Activated CD8-positive, alpha-beta T cell treated with anti-CD3 and anti-CD28 coated beads, Interleukin-2, amount 10 ng/mL, durations not matched to agents 7 days and 5 days (primary cell): ENCODE measurements around the gene TMEM181. TPM values are rescaled to one million over a fixed set of nuclear protein-coding genes. Genes with fewer than 3 reads are reported as not detected.
"Not testable (repeated sequence)": the region's sequence is repeated elsewhere in the genome, so short reads cannot be mapped to it uniquely, and the experiment has no call there.

ENCODE experiments used
- ATAC-seq: fragments of 150-1000 bp; cut with Tn5 transposase; one replicate; pipeline ENCODE4 v1.10.0; 2021; ENCODE audit warnings: moderate library complexity
- CTCF ChIA-PET: fragments of 350-600 bp; sonication (Branson Sonifier 250); formaldehyde crosslinking; loops from one replicate; lab custom pipeline; 2021; ENCODE audit warnings: antibody characterized with exemption; lab: Charles Lee
- POLR2A ChIA-PET: fragments of 350-600 bp; sonication (Branson Sonifier 250); formaldehyde crosslinking; loops from one replicate; lab custom pipeline; 2021; ENCODE audit warnings: antibody characterized with exemption; lab: Charles Lee
- DNase-seq: peaks from one replicate; pipeline ENCODE4 v3.0.0-alpha.2; 2020
- H3K27ac Mint-ChIP-seq: one replicate; pipeline ENCODE4 v1.8.0; 2021; ENCODE audit warnings: mild to moderate bottlenecking, mixed read lengths
- H3K27me3 Mint-ChIP-seq: one replicate; pipeline ENCODE4 v1.8.0; 2021; ENCODE audit warnings: low read depth, mixed read lengths
- H3K36me3 Mint-ChIP-seq: one replicate; pipeline ENCODE4 v1.8.0; 2021; ENCODE audit warnings: low read depth, mixed read lengths
- H3K4me1 Mint-ChIP-seq: one replicate; pipeline ENCODE4 v1.8.0; 2021; ENCODE audit warnings: low read depth, mixed read lengths
- H3K4me3 Mint-ChIP-seq: one replicate; pipeline ENCODE4 v1.8.0; 2021; ENCODE audit warnings: mild to moderate bottlenecking, mixed read lengths
- H3K9me3 Mint-ChIP-seq: one replicate; pipeline ENCODE4 v1.8.0; 2022; ENCODE audit warnings: mixed read lengths; ENCODE audit not compliant: insufficient read depth
- total RNA-seq, 2 experiments: library from RNA; stranded (reverse); gene quantifications; one replicate each; pipeline ENCODE4 v1.2.3, GENCODE V29; 2021

TMEM181 gene
- total RNA-seq, 2 experiments from 2014 or later, result 15.0 to 15.2 TPM

DNA sequence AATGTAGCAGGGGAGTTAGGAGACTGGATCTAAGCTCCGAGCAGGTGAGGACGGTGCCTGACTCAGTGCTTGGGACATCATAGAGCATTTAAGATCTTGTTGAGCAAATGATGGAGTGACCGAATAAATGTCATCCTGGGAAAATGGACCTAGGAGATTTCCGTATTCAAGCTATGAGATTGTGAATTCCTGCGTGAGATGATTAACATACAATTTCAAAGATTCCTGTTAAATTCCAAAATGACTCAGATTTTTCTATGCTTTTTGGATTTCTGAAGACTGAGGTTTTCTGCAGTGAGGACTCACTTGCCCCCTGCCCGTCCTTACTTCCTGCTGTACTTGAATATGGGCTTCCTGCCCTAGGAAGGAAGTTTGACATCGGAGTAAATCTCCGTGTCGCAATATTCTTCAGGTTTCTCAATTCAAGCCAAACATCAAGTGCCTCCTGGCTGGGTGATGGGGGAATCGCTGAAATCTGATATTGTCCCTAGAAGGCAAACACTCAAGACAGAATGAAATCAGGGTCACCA lies 95.1 kb downstream of the TMEM181 start:
- Mint-ChIP-seq H3K36me3 (peaks cover 55% of the 10 kb centered on the region), H3K27me3 (no peaks in the 10 kb centered on the region), H3K27ac (peak overlapping the region; percentile 98), H3K4me1 (peaks cover 72% of the 10 kb centered on the region), H3K9me3 (no peaks in the 10 kb centered on the region), H3K4me3 (peak overlapping the region; percentile 73)
- ATAC-seq, result no peak
- CTCF ChIA-PET, result interaction anchor here (0.8 to 1.4 kb wide), 5 partner anchors 10 to 434 kb away, joined by 3 to 7 read pairs (median 3); partner anchors contain the start of gene DYNLT1
- DNase-seq, result no peak
- POLR2A ChIA-PET, result interaction anchor here (1.4 kb wide), 1 partner anchor 11 kb away, joined by 4 read pairs; the partner anchor contains the start of gene DYNLT1

GRCh38 chr6:158655569-158656450 lies 95.9 kb downstream of the TMEM181 start:
- no peak for ATAC-seq
- Mint-ChIP-seq H3K4me1 (peaks cover 80% of the 10 kb centered on the region), H3K9me3 (no peaks in the 10 kb centered on the region), H3K27ac (peak overlapping the region; percentile 98), H3K27me3 (no peaks in the 10 kb centered on the region), H3K36me3 (peaks cover 62% of the 10 kb centered on the region), H3K4me3 (peak overlapping the region; percentile 73)
- DNase-seq, result no peak
- ChIA-PET POLR2A (interaction anchor here (1.4 kb wide), 1 partner anchor 11 kb away, joined by 4 read pairs; the partner anchor contains the start of gene DYNLT1), CTCF (interaction anchor here (1.0 to 1.4 kb wide), 3 partner anchors 16 to 36 kb away, joined by 3 to 7 read pairs (median 3); no protein-coding TSS in a partner anchor)

DNA sequence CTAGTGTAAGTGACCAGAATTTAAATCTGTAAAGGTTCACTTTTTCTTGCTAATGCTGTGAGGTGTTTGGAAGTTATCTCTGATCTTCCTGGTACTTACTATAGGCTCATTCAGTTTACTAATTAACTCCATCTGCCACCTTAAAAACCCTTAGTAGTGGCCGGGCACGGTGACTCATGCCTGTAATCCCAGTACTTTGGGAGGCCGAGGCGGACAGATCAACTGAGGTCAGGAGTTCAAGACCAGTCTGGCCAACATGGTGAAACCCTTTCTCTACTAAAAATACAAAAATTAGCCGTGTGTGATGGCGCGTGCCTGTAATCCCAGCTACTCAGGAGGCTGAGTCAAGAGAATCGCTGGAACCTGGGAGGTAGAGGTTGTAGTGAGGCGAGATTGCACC lies 97.1 kb downstream of the TMEM181 start:
- ATAC-seq, H3K27me3 Mint-ChIP-seq, CTCF ChIA-PET, DNase-seq, H3K9me3 Mint-ChIP-seq, POLR2A ChIA-PET, H3K4me3 Mint-ChIP-seq: not testable (repeated sequence)
- Mint-ChIP-seq H3K36me3 (peaks cover 63% of the 10 kb centered on the region), H3K4me1 (peaks cover 77% of the 10 kb centered on the region), H3K27ac (peak overlapping the region; percentile 9)

GRCh38 chr6:158660333-158660754 lies 100.5 kb downstream of the TMEM181 start:
- Mint-ChIP-seq H3K4me1 (peaks cover 62% of the 10 kb centered on the region), H3K9me3 (no peaks in the 10 kb centered on the region), H3K4me3 (no peak overlapping the region), H3K36me3 (peaks cover 65% of the 10 kb centered on the region), H3K27me3 (no peaks in the 10 kb centered on the region), H3K27ac (peak overlapping the region; percentile 60)
- DNase-seq (peak; percentile 66), ATAC-seq (peak; percentile 69)
- ChIA-PET CTCF (interaction anchor here (0.6 to 7.1 kb wide), 21 partner anchors 9 to 1086 kb away, joined by 3 to 154 read pairs (median 5); partner anchors contain the start of genes DYNLT1 and SYTL3), POLR2A (interaction anchor here (2.5 to 2.7 kb wide), 2 partner anchors 11 to 16 kb away, joined by 13 to 19 read pairs; partner anchors contain the start of genes DYNLT1 and SYTL3)

DNA sequence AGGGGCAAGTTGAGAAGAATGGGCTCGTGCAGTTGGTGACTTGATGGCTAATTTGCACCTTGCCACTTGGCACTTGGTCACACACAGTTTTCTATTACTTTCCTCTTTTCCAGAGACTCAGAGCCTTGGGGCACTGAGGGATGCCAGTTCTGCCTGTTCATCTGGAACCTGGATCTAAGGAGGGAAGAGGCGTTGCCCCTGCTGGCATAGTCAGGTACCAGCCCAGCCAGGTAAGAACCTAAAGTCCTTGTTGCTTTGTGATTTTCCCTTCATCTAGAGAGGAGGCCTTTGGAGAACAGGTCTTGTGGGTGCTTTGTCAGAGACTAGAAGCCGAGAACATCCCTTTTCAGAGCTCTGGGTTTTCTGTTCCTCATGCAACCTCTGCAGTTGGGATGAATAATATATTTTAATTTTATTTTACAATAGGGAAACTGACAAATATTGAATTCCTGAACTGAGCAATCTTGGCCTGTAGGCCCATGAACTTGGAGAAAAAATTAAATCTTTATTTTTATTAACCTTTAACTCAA lies 101.3 kb downstream of the TMEM181 start:
- H3K27me3 Mint-ChIP-seq, result no peaks in the 10 kb centered on the region
- DNase-seq (no peak), ATAC-seq (no peak)
- no peak overlapping the region for H3K27ac Mint-ChIP-seq
- CTCF ChIA-PET, result interaction anchor here (0.7 to 7.1 kb wide), 10 partner anchors 10 to 473 kb away, joined by 3 to 154 read pairs (median 6); partner anchors contain the start of genes DYNLT1 and SYTL3
- no peak overlapping the region for H3K4me3 Mint-ChIP-seq
- peaks cover 60% of the 10 kb centered on the region for H3K36me3 Mint-ChIP-seq
- no peaks in the 10 kb centered on the region for H3K9me3 Mint-ChIP-seq
- POLR2A ChIA-PET, result interaction anchor here (0.7 kb wide), 1 partner anchor 289 kb away, joined by 3 read pairs; no protein-coding TSS in a partner anchor
- peaks cover 53% of the 10 kb centered on the region for H3K4me1 Mint-ChIP-seq

DNA sequence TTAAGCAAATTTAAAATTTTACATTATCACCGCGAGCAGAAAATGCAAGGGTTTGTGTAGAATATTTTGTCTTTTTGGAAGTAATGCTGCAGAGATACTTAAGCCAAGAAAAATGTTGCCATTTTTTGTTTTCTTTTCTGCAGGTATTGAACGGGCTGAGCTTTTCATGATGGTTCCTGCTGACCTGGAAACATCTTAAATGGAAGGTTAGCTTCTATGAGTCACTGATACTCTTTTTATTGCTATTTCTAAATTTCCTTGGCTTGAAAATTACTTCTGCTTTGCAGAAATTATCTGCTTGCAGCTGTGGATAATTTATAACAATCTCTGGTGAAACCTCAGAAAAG lies 102.7 kb downstream of the TMEM181 start:
- POLR2A ChIA-PET, result interaction anchor here (1.0 to 2.4 kb wide), 4 partner anchors 10 to 34 kb away, joined by 3 to 8 read pairs (median 4); partner anchors contain the start of gene DYNLT1
- peaks cover 46% of the 10 kb centered on the region for H3K4me1 Mint-ChIP-seq
- H3K27ac Mint-ChIP-seq, result no peak overlapping the region
- DNase-seq (no peak), ATAC-seq (no peak)
- CTCF ChIA-PET, result interaction anchor here (0.8 to 7.1 kb wide), 8 partner anchors 11 to 56 kb away, joined by 3 to 154 read pairs (median 4); partner anchors contain the start of genes DYNLT1 and SYTL3
- H3K4me3 Mint-ChIP-seq, result no peak overlapping the region
- H3K9me3 Mint-ChIP-seq, result no peaks in the 10 kb centered on the region
- peaks cover 64% of the 10 kb centered on the region for H3K36me3 Mint-ChIP-seq
- no peaks in the 10 kb centered on the region for H3K27me3 Mint-ChIP-seq

GRCh38 chr6:158662954-158663624 lies 103.2 kb downstream of the TMEM181 start:
- ChIA-PET POLR2A (interaction anchor here (0.8 to 2.4 kb wide), 5 partner anchors 11 to 34 kb away, joined by 3 to 8 read pairs (median 4); partner anchors contain the start of gene DYNLT1), CTCF (interaction anchor here (0.8 to 7.1 kb wide), 7 partner anchors 10 to 41 kb away, joined by 3 to 154 read pairs (median 3); partner anchors contain the start of genes DYNLT1 and SYTL3)
- Mint-ChIP-seq H3K36me3 (peaks cover 66% of the 10 kb centered on the region), H3K4me3 (peak overlapping the region; percentile 36), H3K27me3 (no peaks in the 10 kb centered on the region), H3K27ac (peak overlapping the region; percentile 41), H3K4me1 (peaks cover 46% of the 10 kb centered on the region), H3K9me3 (no peaks in the 10 kb centered on the region)
- DNase-seq, result no peak
- ATAC-seq, result no peak

- no peak overlapping the region for H3K4me3 Mint-ChIP-seq
- no peaks in the 10 kb centered on the region for H3K27me3 Mint-ChIP-seq
- ChIA-PET POLR2A (interaction anchor here (0.8 to 2.4 kb wide), 3 partner anchors 20 to 33 kb away, joined by 3 to 5 read pairs (median 4); partner anchors contain the start of gene DYNLT1), CTCF (interaction anchor here (1.3 to 7.1 kb wide), 4 partner anchors 14 to 40 kb away, joined by 3 to 154 read pairs (median 66); partner anchors contain the start of genes DYNLT1 and SYTL3)
- peaks cover 45% of the 10 kb centered on the region for H3K4me1 Mint-ChIP-seq
- ATAC-seq, result no peak
- H3K27ac Mint-ChIP-seq, result peak overlapping the region; percentile 30
- H3K36me3 Mint-ChIP-seq, result peaks cover 69% of the 10 kb centered on the region
- no peak for DNase-seq
- H3K9me3 Mint-ChIP-seq, result no peaks in the 10 kb centered on the region
Measured at GRCh38 chr6:158663625-158664165, 103.8 kb downstream of the TMEM181 start.

DNA sequence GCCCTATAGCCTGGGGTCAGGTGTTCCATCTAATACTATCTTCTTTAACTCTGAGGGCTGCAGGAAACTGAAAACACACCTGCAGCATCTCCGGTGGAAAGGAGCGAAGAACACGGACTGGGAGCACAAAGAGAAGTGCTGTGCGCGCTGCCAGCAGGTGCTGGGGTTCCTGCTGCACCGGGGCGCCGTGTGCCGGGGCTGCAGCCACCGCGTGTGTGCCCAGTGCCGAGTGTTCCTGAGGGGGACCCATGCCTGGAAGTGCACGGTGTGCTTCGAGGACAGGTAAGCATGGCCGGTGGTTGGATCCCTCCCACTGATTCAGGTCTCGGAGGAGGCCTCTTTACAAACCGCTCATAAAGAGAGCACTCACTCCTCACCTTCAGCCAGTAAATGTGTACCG lies 105.4 kb downstream of the TMEM181 start:
- H3K4me1 Mint-ChIP-seq, result peaks cover 35% of the 10 kb centered on the region
- DNase-seq (peak; percentile 16), ATAC-seq (no peak)
- no peak overlapping the region for H3K27ac Mint-ChIP-seq
- ChIA-PET POLR2A (no interaction called here), CTCF (no interaction called here)
- H3K27me3 Mint-ChIP-seq, result no peaks in the 10 kb centered on the region
- no peaks in the 10 kb centered on the region for H3K9me3 Mint-ChIP-seq
- H3K4me3 Mint-ChIP-seq, result no peak overlapping the region
- H3K36me3 Mint-ChIP-seq, result peaks cover 68% of the 10 kb centered on the region

DNA sequence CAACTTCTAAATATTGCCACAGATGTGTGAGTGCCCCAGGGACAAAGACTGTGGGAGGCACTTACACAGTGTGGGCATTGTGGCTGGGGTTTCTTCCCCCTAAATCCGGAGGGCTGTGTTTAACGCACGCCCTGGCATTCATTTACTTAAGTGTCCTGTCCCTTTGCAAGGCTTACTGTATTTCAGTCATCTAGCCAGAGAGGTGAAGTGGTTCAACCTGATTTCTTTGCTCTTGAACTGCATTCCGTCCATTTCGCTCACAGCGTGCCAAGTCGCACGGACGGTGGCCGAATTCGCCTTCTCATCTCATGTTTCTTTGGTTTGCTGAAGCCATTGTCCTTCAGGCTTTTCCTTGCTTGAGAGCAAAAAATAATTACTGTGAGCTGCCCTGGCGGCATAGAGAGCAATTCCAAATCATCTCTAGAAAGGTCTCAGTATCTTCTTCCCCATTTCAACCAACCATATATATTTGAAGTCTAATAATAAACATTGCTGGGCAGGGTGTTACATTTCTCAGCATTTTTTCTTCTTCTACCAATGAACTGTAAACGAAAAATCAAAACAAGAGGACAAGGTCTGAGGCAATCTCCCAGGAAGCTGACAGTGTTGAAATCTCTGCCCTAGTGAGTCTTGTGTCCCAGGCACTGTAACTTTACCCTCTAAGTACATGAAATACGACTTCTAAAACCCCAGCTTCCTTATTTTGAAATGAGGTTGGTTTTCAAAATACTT lies 106.9 kb downstream of the TMEM181 start:
- DNase-seq (no peak), ATAC-seq (no peak)
- Mint-ChIP-seq H3K4me1 (peaks cover 26% of the 10 kb centered on the region), H3K27me3 (no peaks in the 10 kb centered on the region), H3K36me3 (peaks cover 64% of the 10 kb centered on the region), H3K27ac (no peak overlapping the region), H3K4me3 (no peak overlapping the region), H3K9me3 (no peaks in the 10 kb centered on the region)
- POLR2A ChIA-PET, result no interaction called here
- CTCF ChIA-PET, result no interaction called here
